Astrocyte of the cerebellum (primary cell): Measurements from ENCODE around the gene TBC1D13.
"Not testable (repeated sequence)": the region's sequence is repeated elsewhere in the genome, so short reads cannot be mapped to it uniquely, and the experiment has no call there.

ENCODE experiments used
- DNase-seq: peaks from one replicate; pipeline ENCODE4 v3.0.0-alpha.2; 2011; ENCODE audit warnings: low read depth
- H3K4me3 ChIP-seq: 2 replicates; pipeline ENCODE4 v1.5.1; 2011; ENCODE audit warnings: mild to moderate bottlenecking, low read depth, low read length, moderate library complexity
- in situ Hi-C: cut with HindIII; loops from 2 replicates; pipeline ENCODE4 v1.10.0; 2017; ENCODE audit warnings: low sequenced_read_pairs
- TF ChIP-seq, protein P1 (sequence below): IDR thresholded peaks from 2 replicates; pipeline ENCODE4 v1.5.1; 2012; ENCODE audit warnings: low read length, low read depth, moderate library complexity, mild to moderate bottlenecking; ENCODE audit errors: missing control alignments

Gene TBC1D13

DNA sequence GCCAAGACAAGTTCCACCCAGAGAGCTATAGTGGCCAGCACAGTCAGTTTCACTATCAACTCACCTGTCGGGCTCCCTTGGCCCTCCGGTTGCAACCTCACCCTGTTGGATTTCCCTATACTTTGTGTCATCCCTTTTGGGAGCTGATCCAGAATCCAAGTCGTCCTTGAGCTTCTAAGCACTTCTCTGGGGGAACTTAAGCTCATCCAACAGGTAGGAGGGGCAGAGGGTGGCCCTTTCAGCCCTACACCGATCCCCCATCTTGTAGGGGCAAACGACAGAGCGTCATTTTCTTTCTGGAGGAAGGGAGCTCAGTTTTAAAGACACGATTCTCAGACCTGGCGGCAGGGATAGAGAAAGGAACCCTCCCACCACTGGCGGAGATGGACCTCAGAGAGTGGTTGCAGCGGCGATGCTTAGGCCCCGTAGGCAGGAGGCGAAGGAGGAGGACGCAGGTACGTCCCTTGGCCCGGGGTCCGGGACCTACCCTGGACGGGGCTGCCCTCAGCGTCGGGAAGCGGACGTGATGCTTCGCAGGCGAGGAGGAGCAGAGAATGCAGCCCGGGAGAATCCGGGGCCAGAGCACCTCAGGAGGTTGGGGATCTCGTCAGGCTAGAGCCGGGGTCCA lies 15.8 kb upstream of the TBC1D13 start:
- no peak for DNase-seq
- peak overlapping the region; percentile 96 for H3K4me3 ChIP-seq
- TF ChIP-seq, protein P1, sequence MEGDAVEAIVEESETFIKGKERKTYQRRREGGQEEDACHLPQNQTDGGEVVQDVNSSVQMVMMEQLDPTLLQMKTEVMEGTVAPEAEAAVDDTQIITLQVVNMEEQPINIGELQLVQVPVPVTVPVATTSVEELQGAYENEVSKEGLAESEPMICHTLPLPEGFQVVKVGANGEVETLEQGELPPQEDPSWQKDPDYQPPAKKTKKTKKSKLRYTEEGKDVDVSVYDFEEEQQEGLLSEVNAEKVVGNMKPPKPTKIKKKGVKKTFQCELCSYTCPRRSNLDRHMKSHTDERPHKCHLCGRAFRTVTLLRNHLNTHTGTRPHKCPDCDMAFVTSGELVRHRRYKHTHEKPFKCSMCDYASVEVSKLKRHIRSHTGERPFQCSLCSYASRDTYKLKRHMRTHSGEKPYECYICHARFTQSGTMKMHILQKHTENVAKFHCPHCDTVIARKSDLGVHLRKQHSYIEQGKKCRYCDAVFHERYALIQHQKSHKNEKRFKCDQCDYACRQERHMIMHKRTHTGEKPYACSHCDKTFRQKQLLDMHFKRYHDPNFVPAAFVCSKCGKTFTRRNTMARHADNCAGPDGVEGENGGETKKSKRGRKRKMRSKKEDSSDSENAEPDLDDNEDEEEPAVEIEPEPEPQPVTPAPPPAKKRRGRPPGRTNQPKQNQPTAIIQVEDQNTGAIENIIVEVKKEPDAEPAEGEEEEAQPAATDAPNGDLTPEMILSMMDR = no peak
- in situ Hi-C loops = no loop called here

DNA sequence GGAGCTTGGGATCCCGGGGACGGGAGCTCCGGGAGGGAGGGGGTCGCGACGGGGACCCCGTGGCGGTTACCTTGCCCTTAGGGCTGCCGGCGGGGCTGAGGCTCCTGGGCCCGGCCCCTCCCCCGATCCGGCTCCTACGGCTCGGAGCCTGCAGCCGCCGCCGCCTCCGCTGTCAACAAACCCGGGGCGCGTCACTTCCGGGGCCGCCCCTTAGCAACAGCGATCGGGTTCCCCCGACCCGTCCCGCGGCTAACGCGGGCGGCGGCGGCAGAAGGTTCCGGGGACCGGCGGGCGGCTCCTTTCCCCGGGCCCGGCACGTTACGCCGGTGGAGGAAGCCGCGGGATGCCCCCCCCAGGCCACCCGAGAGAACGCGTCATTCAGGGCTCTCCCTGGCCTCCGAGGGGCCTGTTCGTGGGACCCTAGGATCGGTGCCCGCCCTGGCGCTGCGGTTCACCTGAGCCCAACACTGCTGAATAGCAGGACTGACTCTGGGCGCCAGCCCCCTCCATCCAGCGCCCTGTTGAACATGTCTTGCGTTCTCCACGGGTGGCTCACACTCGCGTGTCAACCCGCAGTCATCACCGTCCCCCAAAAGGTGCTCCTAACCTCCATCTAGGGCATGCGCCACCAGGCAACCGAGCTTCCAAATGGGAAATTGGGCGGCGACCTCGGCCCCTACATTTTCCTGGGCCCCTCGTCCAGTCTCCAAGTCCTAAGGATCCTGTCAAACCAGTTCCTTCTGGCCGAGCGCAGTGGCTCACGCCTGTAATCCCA lies 15.1 kb upstream of the TBC1D13 start, which contains the start of gene ZER1:
Gene ZER1 (minus strand): TSS at position 183 of the 775 bp plus-strand sequence. CDS start 16,362 bp downstream, outside the sequence.
- TF ChIP-seq, protein P1 = no peak
- in situ Hi-C loops = no loop called here
- peak; percentile 62 for DNase-seq
- peak within 1 kb of the TSS; percentile 96 for H3K4me3 ChIP-seq

DNA sequence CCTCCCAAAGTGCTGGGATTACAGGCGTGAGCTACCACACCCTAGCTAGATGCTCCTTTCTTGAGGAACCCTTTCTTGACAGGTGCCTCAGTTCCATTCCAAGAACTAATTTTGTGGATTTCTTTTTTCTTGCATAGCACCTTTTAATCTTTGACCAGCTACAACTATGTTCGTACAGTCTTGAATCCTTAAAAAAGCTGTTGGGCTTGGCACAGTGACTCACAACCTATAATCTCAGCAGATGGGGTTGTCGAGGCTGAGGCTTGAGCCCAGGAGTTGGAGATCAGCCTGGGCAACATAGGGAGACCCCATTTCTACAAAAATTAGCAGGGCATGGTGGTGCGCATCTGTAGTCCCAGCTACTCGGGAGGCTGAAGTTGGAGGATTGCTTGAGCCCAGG lies 14.0 kb upstream of the TBC1D13 start:
- H3K4me3 ChIP-seq = no peak overlapping the region
- DNase-seq = no peak
- in situ Hi-C loops = no loop called here
- TF ChIP-seq, protein P1 = no peak

DNA sequence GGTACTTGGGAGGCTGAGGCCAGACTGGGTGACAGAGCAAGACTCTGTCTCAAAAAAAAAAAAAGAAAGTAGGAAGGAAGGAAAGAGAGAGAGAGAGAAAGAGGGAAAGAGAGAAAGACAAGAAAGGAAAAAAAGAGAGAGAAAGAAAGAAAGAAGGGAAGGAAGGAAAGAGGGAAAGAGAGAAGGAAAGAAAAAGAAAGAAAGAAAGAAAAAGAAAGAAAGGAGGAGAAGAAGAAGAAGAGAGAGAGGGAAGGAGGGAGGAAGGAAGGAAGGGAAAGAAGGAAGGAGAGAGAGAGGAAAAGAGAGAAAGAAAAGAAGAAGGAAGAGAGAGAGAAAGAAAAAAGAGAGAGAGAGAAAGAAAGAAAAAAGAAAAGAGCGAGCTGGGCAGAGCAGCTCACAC lies 12.2 kb upstream of the TBC1D13 start:
- H3K4me3 ChIP-seq = no peak overlapping the region
- no peak for DNase-seq
- in situ Hi-C loops = no loop called here
- TF ChIP-seq, protein P1 = no peak

DNA sequence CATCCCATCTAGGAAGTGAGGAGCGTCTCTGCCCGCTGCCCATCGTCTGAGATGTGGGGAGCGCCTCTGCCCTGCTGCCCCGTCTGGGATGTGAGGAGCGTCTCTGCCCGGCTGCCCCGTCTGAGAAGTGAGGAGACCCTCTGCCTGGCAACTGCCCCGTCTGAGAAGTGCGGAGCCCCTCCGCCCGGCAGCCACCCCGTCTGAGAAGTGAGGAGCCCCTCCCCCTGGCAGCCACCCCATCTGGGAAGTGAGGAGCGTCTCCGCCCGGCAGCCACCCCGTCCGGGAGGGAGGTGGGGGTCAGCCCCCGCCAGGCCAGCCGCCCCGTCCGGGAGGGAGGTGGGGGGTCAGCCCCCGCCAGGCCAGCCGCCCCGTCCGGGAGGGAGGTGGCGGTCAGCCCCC lies 7.0 kb upstream of the TBC1D13 start:
- DNase-seq, H3K4me3 ChIP-seq, in situ Hi-C loops: not testable (repeated sequence)

DNA sequence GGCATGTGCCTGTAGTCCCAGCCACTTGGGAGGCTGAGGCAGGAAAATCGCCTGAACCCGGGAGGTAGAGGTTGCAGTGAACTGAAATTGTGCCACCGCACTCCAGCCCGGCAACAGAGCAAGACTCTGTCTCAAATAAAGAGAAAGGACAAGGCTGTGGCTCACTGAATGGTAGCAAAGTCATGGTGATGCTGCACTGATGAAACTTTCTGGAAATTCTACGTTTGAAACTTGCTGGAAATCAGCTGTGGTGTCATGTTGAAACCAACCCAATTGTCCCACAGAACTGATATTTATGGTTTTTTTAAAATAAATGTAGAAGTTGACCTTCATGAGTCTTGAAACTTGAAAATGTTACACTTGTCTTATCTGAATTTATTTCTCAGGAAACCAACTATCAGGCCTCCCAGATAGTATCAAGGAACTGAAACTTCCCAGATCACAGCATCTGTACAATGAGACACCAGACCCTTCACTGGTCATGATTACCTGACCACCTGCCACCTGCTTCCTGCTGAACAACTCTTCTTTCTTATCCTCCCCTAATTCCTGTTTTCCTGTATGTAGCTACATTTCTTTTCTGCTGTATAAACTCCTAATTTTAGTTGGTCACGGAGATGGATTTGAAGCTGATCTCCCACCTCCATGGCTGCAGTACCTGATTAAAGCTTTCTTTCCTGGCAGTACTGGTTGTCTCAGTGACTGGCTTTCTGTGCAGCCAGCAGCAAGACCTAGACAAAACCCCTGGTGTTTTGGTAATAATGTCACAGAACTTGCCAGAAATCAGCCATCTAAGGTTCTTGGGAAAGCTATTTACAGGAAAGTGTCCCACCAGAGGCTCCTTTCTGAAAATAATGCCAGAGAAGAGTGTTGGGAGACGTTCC lies 5.6 kb upstream of the TBC1D13 start:
- TF ChIP-seq, protein P1 = no peak
- in situ Hi-C loops = no loop called here
- no peak overlapping the region for H3K4me3 ChIP-seq
- no peak for DNase-seq

DNA sequence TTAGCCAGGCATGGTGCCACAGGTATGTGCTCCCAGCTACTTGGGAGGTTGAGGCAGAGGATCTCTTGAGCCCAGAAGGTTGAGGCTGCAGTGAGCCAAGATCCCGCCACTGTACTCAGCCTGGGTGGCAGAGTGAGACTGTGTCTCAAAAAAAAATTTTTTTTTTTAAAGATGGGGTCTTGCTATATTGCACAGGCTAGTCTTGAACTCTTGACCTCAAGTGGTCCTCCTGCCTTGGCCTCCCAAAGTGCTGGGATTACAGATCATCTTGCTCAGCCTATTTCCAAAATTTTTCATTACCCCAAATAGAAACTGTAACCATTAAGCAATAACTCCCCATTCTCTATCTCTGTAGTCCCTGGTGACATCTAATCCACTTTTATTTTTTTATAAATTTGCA lies 4.4 kb upstream of the TBC1D13 start:
- in situ Hi-C loops = no loop called here
- no peak overlapping the region for H3K4me3 ChIP-seq
- no peak for DNase-seq
- TF ChIP-seq, protein P1 = no peak
